K562 (cell line): Measurements from ENCODE around the gene MSI1. TPM values are rescaled to one million over a fixed set of nuclear protein-coding genes. Genes with fewer than 3 reads are reported as not detected.

Experiments
- ADNP ChIP-seq: fragments of 200-800 bp; sonication (Bioruptor generic); IDR thresholded peaks from 2 replicates; pipeline ENCODE4 v1.6.1; 2016; ENCODE audit warnings: missing genetic modification characterization, missing compliant biosample characterization
- CBFA2T3 ChIP-seq: fragments of 450-650 bp; IDR thresholded peaks from 2 replicates; pipeline ENCODE4 v1.6.1; 2017
- EP300 ChIP-seq: IDR thresholded peaks from 2 replicates; pipeline ENCODE4 v1.6.1; 2012; ENCODE audit warnings: low read length, improper control_type of control experiment
- JUND ChIP-seq, 2 experiments: IDR thresholded peaks; 2 replicates in 1 of 2; 3 replicates in 1 of 2; pipeline ENCODE4 v1.6.1; 2011; ENCODE audit warnings: borderline replicate concordance in 2 of 2, low read depth in 2 of 2, low read length in 2 of 2, improper control_type of control experiment in 1 of 2, missing biosample characterization in 1 of 2, missing genetic modification characterization in 1 of 2, missing genetic modification reagents in 1 of 2
- KLF16 ChIP-seq: IDR thresholded peaks from 2 replicates; pipeline ENCODE4 v1.6.1; 2016; ENCODE audit warnings: antibody characterized with exemption
- PHB ChIP-seq: fragments of 250-450 bp; sonication (Bioruptor Pico); IDR thresholded peaks from 2 replicates; pipeline ENCODE4 v1.5.0; 2021
- PHTF2 ChIP-seq: fragments of 250-450 bp; sonication (Bioruptor Pico); IDR thresholded peaks from 2 replicates; pipeline ENCODE4 v1.5.0; 2021; ENCODE audit warnings: mild to moderate bottlenecking
- POLR3A ChIP-seq: IDR thresholded peaks from 2 replicates; pipeline ENCODE4 v1.6.1; 2011; ENCODE audit warnings: borderline replicate concordance, mild to moderate bottlenecking, moderate library complexity; ENCODE audit not compliant: insufficient read length, insufficient read depth; ENCODE audit errors: extremely low read depth
- RCOR1 ChIP-seq, 2 experiments: IDR thresholded peaks; 2 replicates each; pipeline ENCODE4 v1.6.1; 2012; ENCODE audit warnings: low read depth in 2 of 2, low read length in 2 of 2, borderline replicate concordance in 1 of 2, improper control_type of control experiment in 1 of 2
- SMAD1 ChIP-seq: fragments of 150-350 bp; IDR thresholded peaks from 2 replicates; pipeline ENCODE4 v1.6.1; 2014; ENCODE audit warnings: low read length, low read depth; ENCODE audit not compliant: partially characterized antibody
- TAL1 ChIP-seq: fragments of 450-650 bp; IDR thresholded peaks from 2 replicates; pipeline ENCODE4 v1.6.1; 2016; ENCODE audit warnings: mild to moderate bottlenecking
- TCF3 ChIP-seq: sonication (generic); formaldehyde crosslinking; IDR thresholded peaks from 2 replicates; pipeline ENCODE4 v1.4.0; 2020; ENCODE audit warnings: mild to moderate bottlenecking, missing genetic modification reagents
- U2AF1 ChIP-seq: fragments of 200-400 bp; formaldehyde crosslinking; optimal IDR thresholded peaks from 2 replicates; pipeline ENCODE3; 2017; ENCODE audit warnings: mild to moderate bottlenecking, low read depth, low read length, moderate library complexity
- ZBED1 ChIP-seq: IDR thresholded peaks from 2 replicates; pipeline ENCODE4 v1.6.1; 2014
- ZFP36 ChIP-seq: fragments of 150-350 bp; IDR thresholded peaks from 2 replicates; pipeline ENCODE4 v1.6.1; 2018; ENCODE audit warnings: low read length, low read depth; ENCODE audit not compliant: partially characterized antibody
- ZNF583 ChIP-seq: fragments of 250-450 bp; sonication (Bioruptor Pico); IDR thresholded peaks from 2 replicates; pipeline ENCODE4 v1.4.0; 2020
- polyA plus RNA-seq, 8 experiments: library from polyadenylated mRNA; depleted of rRNA in 4 of 8; stranded (reverse) in 5 of 8; unstranded in 3 of 8; fragments of >200 nt; fragmentation: Nextera tagmentation in 2 of 8; fragmentation: Illumina TruSeq in 1 of 8; extraction: Ambion mirVana in 2 of 8; extraction: Trizol in 1 of 8; gene quantifications; 2 replicates each; pipeline versions ENCODE4 v1.2.1 to v1.2.3, GENCODE V29; 2011 to 2014; ENCODE audit warnings: inconsistent platforms in 1 of 8, missing spikeins in 1 of 8
- total RNA-seq, 7 experiments: library from RNA; depleted of rRNA in 6 of 7; stranded (reverse); fragments of >200 nt in 6 of 7; fragmentation: Illumina TruSeq in 2 of 7; extraction: Trizol in 2 of 7; gene quantifications; 2 replicates each; pipeline versions ENCODE4 v1.2.1 to v1.2.3, GENCODE V29; 2011 to 2021; ENCODE audit warnings: low replicate concordance in 1 of 7
- TF ChIP-seq, protein P1 (sequence below): fragments of 250-450 bp; sonication (Bioruptor Pico); IDR thresholded peaks from 2 replicates; pipeline ENCODE4 v1.5.0; 2021; ENCODE audit warnings: mild to moderate bottlenecking, borderline replicate concordance
- TF ChIP-seq, protein P2 (sequence below), 2 experiments: fragments of 150-350 bp in 1 of 2; IDR thresholded peaks; 2 replicates each; pipeline ENCODE4 v1.6.1; 2012 to 2016; ENCODE audit warnings: low read depth in 2 of 2, low read length in 2 of 2, mild to moderate bottlenecking in 1 of 2, moderate library complexity in 1 of 2
- TF ChIP-seq, protein P3 (sequence below): fragments of 450-650 bp; formaldehyde crosslinking; IDR thresholded peaks from 2 replicates; pipeline ENCODE4 v1.4.0; 2022; ENCODE audit warnings: mild to moderate bottlenecking, moderate library complexity
- TF ChIP-seq, protein P4 (sequence below): IDR thresholded peaks from 2 replicates; pipeline ENCODE4 v1.6.1; 2012; ENCODE audit warnings: low read depth, low read length, improper control_type of control experiment, borderline replicate concordance

Gene MSI1
- total and polyA plus RNA-seq, 9 of the 15 experiments (the other 6 are each of a cell fraction or from before 2014, with no cell fraction given), result 0.16 TPM; not detected in 8

DNA sequence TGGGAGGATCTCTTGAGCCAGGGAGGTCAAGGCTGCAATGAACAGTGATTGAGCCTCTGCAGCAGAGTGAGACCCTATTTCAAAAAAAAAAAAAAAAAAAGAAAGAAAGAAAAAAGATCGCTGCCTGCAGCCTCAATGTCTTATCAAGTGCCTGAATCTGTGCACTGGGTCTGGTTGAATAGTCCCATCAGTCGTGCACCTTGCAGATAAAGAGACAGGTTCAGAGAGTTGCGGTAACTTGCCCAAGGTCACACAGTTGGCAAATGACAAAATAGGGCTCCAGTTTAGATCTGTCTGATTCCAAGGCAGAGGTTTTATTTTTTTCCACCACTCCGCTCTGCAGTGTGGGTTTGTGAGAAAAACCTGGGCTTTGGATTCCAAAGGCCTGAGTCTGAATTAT, 40.7 kb downstream of the MSI1 start (continued):
- TF ChIP-seq, protein P1, sequence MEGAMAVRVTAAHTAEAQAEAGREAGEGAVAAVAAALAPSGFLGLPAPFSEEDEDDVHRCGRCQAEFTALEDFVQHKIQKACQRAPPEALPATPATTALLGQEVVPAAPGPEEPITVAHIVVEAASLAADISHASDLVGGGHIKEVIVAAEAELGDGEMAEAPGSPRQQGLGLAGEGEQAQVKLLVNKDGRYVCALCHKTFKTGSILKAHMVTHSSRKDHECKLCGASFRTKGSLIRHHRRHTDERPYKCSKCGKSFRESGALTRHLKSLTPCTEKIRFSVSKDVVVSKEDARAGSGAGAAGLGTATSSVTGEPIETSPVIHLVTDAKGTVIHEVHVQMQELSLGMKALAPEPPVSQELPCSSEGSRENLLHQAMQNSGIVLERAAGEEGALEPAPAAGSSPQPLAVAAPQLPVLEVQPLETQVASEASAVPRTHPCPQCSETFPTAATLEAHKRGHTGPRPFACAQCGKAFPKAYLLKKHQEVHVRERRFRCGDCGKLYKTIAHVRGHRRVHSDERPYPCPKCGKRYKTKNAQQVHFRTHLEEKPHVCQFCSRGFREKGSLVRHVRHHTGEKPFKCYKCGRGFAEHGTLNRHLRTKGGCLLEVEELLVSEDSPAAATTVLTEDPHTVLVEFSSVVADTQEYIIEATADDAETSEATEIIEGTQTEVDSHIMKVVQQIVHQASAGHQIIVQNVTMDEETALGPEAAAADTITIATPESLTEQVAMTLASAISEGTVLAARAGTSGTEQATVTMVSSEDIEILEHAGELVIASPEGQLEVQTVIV, result no peak
- TF ChIP-seq TAL1 (peak; percentile 46), RCOR1 (IDR thresholded peaks at IDR 0.05; ENCODE audit: borderline replicate concordance in 1 of 2, low read depth in 2 of 2, low read length in 2 of 2) (0 out of 4 replicates have a peak, but pooled peaks of 1 of the 2 experiments have one; percentile 19), TCF3 (CRISPR knock-in tag) (no peak), U2AF1 (no peak), JUND (IDR thresholded peaks at IDR 0.05; ENCODE audit: borderline replicate concordance, low read depth, low read length) (no peak), JUND (tag; IDR thresholded peaks at IDR 0.05; ENCODE audit: borderline replicate concordance, low read depth, low read length) (no peak), ZBED1 (no peak), SMAD1 (no peak), KLF16 (no peak), ZFP36 (peak; percentile 47), EP300 (no peak), PHTF2 (CRISPR knock-in tag) (no peak), POLR3A (no peak), ADNP (tag) (0 out of 2 replicates have a peak, but pooled peaks have one; percentile 40), PHB (no peak), CBFA2T3 (peak; percentile 62), ZNF583 (CRISPR knock-in tag) (no peak)
- TF ChIP-seq, protein P2, sequence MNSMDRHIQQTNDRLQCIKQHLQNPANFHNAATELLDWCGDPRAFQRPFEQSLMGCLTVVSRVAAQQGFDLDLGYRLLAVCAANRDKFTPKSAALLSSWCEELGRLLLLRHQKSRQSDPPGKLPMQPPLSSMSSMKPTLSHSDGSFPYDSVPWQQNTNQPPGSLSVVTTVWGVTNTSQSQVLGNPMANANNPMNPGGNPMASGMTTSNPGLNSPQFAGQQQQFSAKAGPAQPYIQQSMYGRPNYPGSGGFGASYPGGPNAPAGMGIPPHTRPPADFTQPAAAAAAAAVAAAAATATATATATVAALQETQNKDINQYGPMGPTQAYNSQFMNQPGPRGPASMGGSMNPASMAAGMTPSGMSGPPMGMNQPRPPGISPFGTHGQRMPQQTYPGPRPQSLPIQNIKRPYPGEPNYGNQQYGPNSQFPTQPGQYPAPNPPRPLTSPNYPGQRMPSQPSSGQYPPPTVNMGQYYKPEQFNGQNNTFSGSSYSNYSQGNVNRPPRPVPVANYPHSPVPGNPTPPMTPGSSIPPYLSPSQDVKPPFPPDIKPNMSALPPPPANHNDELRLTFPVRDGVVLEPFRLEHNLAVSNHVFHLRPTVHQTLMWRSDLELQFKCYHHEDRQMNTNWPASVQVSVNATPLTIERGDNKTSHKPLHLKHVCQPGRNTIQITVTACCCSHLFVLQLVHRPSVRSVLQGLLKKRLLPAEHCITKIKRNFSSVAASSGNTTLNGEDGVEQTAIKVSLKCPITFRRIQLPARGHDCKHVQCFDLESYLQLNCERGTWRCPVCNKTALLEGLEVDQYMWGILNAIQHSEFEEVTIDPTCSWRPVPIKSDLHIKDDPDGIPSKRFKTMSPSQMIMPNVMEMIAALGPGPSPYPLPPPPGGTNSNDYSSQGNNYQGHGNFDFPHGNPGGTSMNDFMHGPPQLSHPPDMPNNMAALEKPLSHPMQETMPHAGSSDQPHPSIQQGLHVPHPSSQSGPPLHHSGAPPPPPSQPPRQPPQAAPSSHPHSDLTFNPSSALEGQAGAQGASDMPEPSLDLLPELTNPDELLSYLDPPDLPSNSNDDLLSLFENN (IDR thresholded peaks at IDR 0.05; ENCODE audit: low read depth in 2 of 2, low read length in 2 of 2), result no peak
- TF ChIP-seq, protein P3, sequence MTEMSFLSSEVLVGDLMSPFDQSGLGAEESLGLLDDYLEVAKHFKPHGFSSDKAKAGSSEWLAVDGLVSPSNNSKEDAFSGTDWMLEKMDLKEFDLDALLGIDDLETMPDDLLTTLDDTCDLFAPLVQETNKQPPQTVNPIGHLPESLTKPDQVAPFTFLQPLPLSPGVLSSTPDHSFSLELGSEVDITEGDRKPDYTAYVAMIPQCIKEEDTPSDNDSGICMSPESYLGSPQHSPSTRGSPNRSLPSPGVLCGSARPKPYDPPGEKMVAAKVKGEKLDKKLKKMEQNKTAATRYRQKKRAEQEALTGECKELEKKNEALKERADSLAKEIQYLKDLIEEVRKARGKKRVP, result no peak
- TF ChIP-seq, protein P4, sequence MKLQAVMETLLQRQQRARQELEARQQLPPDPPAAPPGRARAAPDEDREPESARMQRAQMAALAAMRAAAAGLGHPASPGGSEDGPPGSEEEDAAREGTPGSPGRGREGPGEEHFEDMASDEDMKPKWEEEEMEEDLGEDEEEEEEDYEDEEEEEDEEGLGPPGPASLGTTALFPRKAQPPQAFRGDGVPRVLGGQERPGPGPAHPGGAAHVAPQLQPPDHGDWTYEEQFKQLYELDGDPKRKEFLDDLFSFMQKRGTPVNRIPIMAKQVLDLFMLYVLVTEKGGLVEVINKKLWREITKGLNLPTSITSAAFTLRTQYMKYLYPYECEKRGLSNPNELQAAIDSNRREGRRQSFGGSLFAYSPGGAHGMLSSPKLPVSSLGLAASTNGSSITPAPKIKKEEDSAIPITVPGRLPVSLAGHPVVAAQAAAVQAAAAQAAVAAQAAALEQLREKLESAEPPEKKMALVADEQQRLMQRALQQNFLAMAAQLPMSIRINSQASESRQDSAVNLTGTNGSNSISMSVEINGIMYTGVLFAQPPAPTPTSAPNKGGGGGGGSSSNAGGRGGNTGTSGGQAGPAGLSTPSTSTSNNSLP, result no peak
